SW 1271 (cell line): Measurements from ENCODE around the gene NOL6.

Experiments used
- DNase-seq, 2 experiments: peaks; one replicate each; lab custom pipeline; 2025; lab: John Stamatoyannopoulos, UW

NOL6 gene

GRCh38 chr9:33450621-33451146, 23.0 kb downstream of the NOL6 start:
- no peak for DNase-seq

GRCh38 chr9:33449715-33450114, 24.0 kb downstream of the NOL6 start:
- no peak for DNase-seq

GRCh38 chr9:33447799-33448553, 25.7 kb downstream of the NOL6 start:
- DNase-seq: no peak

GRCh38 chr9:33446946-33447798, 26.6 kb downstream of the NOL6 start, which contains the start of gene AQP3:
Gene AQP3, minus strand, starts transcription at chr9:33447593. Its CDS starts 63 bp downstream, at chr9:33447530.
- no peak for DNase-seq

GRCh38 chr9:33446240-33446945, 27.3 kb downstream of the NOL6 start:
- no peak for DNase-seq

GRCh38 chr9:33445389-33446239, 28.1 kb downstream of the NOL6 start:
- DNase-seq: no peak

- DNase-seq: no peak
Measured at GRCh38 chr9:33443464-33444154, 30.1 kb downstream of the NOL6 start.

GRCh38 chr9:33443047-33443446, 30.7 kb downstream of the NOL6 start:
- no peak for DNase-seq

- no peak for DNase-seq
Measured at GRCh38 chr9:33442125-33442524, 31.6 kb downstream of the NOL6 start.

- no peak for DNase-seq
Measured at GRCh38 chr9:33440609-33441008, 33.1 kb downstream of the NOL6 start.

- DNase-seq: no peak
Measured at GRCh38 chr9:33440204-33440603, 33.5 kb downstream of the NOL6 start.

GRCh38 chr9:33439731-33440130, 34.0 kb downstream of the NOL6 start:
- DNase-seq: no peak

GRCh38 chr9:33438926-33439680, 34.6 kb downstream of the NOL6 start:
- DNase-seq: no peak

GRCh38 chr9:33437898-33438297, 35.8 kb downstream of the NOL6 start:
- no peak for DNase-seq

GRCh38 chr9:33437205-33437604, 36.5 kb downstream of the NOL6 start:
- DNase-seq: no peak

- DNase-seq: no peak
Measured at GRCh38 chr9:33436445-33436844, 37.3 kb downstream of the NOL6 start.

GRCh38 chr9:33435821-33436277, 37.9 kb downstream of the NOL6 start:
- no peak for DNase-seq

GRCh38 chr9:33434317-33435105, 39.2 kb downstream of the NOL6 start:
- no peak for DNase-seq

GRCh38 chr9:33433871-33434270, 39.9 kb downstream of the NOL6 start:
- no peak for DNase-seq
